HepG2 (cell line): Measurements from ENCODE around the gene PCED1B. TPM values are rescaled to one million over a fixed set of nuclear protein-coding genes. Genes with fewer than 3 reads are reported as not detected.

Source experiments
- ATAC-seq: fragments of 200-7000 bp; cut with Tn5 transposase; 3 replicates; pipeline ENCODE4 v1.9.1; 2020; ENCODE audit warnings: mild to moderate bottlenecking, moderate library complexity
- BruUV-seq: library from RNA; stranded (reverse); fragments of 400-500 nt; replicated peaks from 2 replicates; lab custom pipeline; 2021; lab: Mats Ljungman, UMichigan
- CTCF ChIA-PET: fragments of 300-600 bp; formaldehyde crosslinking; extraction: SDS; loops from one replicate; lab custom pipeline; 2021; ENCODE audit warnings: low total read pairs, inconsistent platforms, low intra/inter-chr PET ratio; lab: Yijun Ruan, JAX
- POLR2A ChIA-PET: fragments of 350-600 bp; sonication (Branson Sonifier 250); formaldehyde crosslinking; loops from one replicate; lab custom pipeline; 2020; ENCODE audit warnings: antibody characterized with exemption, inconsistent platforms; lab: Yijun Ruan, JAX
- DNase-seq: peaks from one replicate; pipeline ENCODE4 v3.0.0-alpha.2; 2015; ENCODE audit warnings: low spot score
- FAIRE-seq: peaks from 3 replicates; lab custom pipeline; 2011; peaks lifted over from hg19 to GRCh38; lab: Jason Lieb, UNC
- H2AFZ ChIP-seq: one replicate; pipeline ENCODE4 v1.6.1; 2011; ENCODE audit warnings: low read length, inconsistent platforms
- H3K27ac ChIP-seq: fragments of 300-600 bp; 3 replicates; pipeline ENCODE4 v1.8.0; 2011; ENCODE audit warnings: mixed run types, mild to moderate bottlenecking, mixed read lengths, low read length, inconsistent platforms; ENCODE audit not compliant: insufficient read depth; ENCODE audit errors: extremely low read length
- H3K27me3 ChIP-seq, 2 experiments: fragments of 200-600 bp in 1 of 2; 2 replicates in 1 of 2; 3 replicates in 1 of 2; pipeline versions ENCODE4 v1.6.0 to v1.8.0; 2011; ENCODE audit warnings: low read length in 2 of 2, mild to moderate bottlenecking in 2 of 2, moderate library complexity in 2 of 2, inconsistent platforms in 1 of 2; ENCODE audit not compliant: insufficient read depth in 2 of 2, control insufficient read depth in 1 of 2
- H3K36me3 ChIP-seq, 2 experiments: fragments of 200-600 bp in 1 of 2; replicated peaks in 1 of 2; 2 replicates in 1 of 2; 3 replicates in 1 of 2; pipeline versions ENCODE4 v1.5.1 to v1.8.0; 2011; ENCODE audit warnings: low read length in 2 of 2, inconsistent platforms in 1 of 2; ENCODE audit not compliant: insufficient read depth in 2 of 2, control insufficient read depth in 1 of 2
- H3K4me1 ChIP-seq: 2 replicates; pipeline ENCODE4 v1.5.1; 2012; ENCODE audit warnings: low read length, inconsistent platforms; ENCODE audit not compliant: insufficient read depth
- H3K4me2 ChIP-seq: 2 replicates; pipeline ENCODE4 v1.6.0; 2011; ENCODE audit warnings: low read depth, low read length, inconsistent platforms
- H3K4me3 ChIP-seq, 3 experiments: fragments of 200-600 bp in 1 of 3; sonication (generic), shearing (Covaris generic) in 1 of 3; replicated peaks in 1 of 3; 2 replicates each; pipeline ENCODE4 v1.5.1; 2011 to 2016; ENCODE audit warnings: low read length in 3 of 3, inconsistent platforms in 2 of 3, low read depth in 2 of 3, mild to moderate bottlenecking in 2 of 3, control low read depth in 1 of 3, mixed read lengths in 1 of 3; ENCODE audit not compliant: insufficient read depth in 1 of 3
- H3K79me2 ChIP-seq: one replicate; pipeline ENCODE4 v1.6.1; 2011; ENCODE audit warnings: low read length, inconsistent platforms; ENCODE audit not compliant: insufficient read depth
- H3K9ac ChIP-seq: 2 replicates; pipeline ENCODE4 v1.6.0; 2011; ENCODE audit warnings: mild to moderate bottlenecking, low read depth, low read length, inconsistent platforms; ENCODE audit not compliant: insufficient read depth
- H3K9me3 ChIP-seq: 2 replicates; pipeline ENCODE4 v1.5.1; 2012; ENCODE audit warnings: mild to moderate bottlenecking, low read length
- H4K20me1 ChIP-seq: 2 replicates; pipeline ENCODE4 v1.6.0; 2011; ENCODE audit warnings: inconsistent platforms, mild to moderate bottlenecking, low read length, moderate library complexity; ENCODE audit not compliant: insufficient read depth
- ATF5 ChIP-seq: sonication (generic); formaldehyde crosslinking; IDR thresholded peaks from 2 replicates; pipeline ENCODE4 v1.4.0; 2020; ENCODE audit warnings: mild to moderate bottlenecking, low read depth, missing genetic modification reagents
- EHMT2 ChIP-seq: fragments of 200-600 bp; sonication (generic); IDR thresholded peaks from 2 replicates; pipeline ENCODE4 v1.7.0; 2017; ENCODE audit warnings: antibody characterized with exemption, low read depth, low read length, borderline replicate concordance
- GATA4 ChIP-seq: sonication (generic); IDR thresholded peaks from 2 replicates; pipeline ENCODE4 v1.6.1; 2016; ENCODE audit warnings: antibody characterized with exemption, low read depth, borderline replicate concordance
- PAF1 ChIP-seq: IDR thresholded peaks from 2 replicates; pipeline ENCODE4 v1.6.1; 2016; ENCODE audit warnings: missing genetic modification reagents, missing compliant biosample characterization
- RELA ChIP-seq: sonication (generic); formaldehyde crosslinking; IDR thresholded peaks from 2 replicates; pipeline ENCODE4 v1.4.0; 2020; ENCODE audit warnings: missing genetic modification reagents
- XRCC5 ChIP-seq: fragments of 200-400 bp; formaldehyde crosslinking; optimal IDR thresholded peaks from 2 replicates; pipeline ENCODE3; 2017; ENCODE audit warnings: mild to moderate bottlenecking, low read length
- WGBS: methylation state at CpG from one replicate; pipeline ENCODE4 v1.1.6; 2017; ENCODE audit warnings: low lambda C conversion rate; 5-methylcytosine and 5-hydroxymethylcytosine counted together
- in situ Hi-C: cut with HindIII; loops from 2 replicates; pipeline ENCODE4 v1.10.0; 2017; ENCODE audit warnings: low pct_unique_long_range_greater_than_20kb; ENCODE audit not compliant: extremely low pct_ligation_motif_present
- intact Hi-C: fragments of 100-400 bp; cut with micrococcal nuclease; formaldehyde crosslinking; loops from one replicate; pipeline ENCODE4 v1.10.0; 2022; ENCODE audit not compliant: unreplicated experiment
- polyA plus RNA-seq, 8 experiments: library from polyadenylated mRNA; depleted of rRNA in 3 of 8; stranded (reverse) in 7 of 8; unstranded in 1 of 8; fragments of >200 nt; fragmentation: Illumina TruSeq in 4 of 8; extraction: Trizol in 4 of 8; gene quantifications; 2 replicates each; pipeline versions ENCODE4 v1.2.1 to v1.2.3, GENCODE V29; 2011 to 2016; ENCODE audit warnings: low read depth in 4 of 8, missing spikeins in 1 of 8, mixed read lengths in 1 of 8; ENCODE audit not compliant: insufficient read depth in 1 of 8
- total RNA-seq, 5 experiments: library from RNA; depleted of rRNA; stranded (reverse); fragments of >200 nt; fragmentation: Illumina TruSeq; extraction: Trizol; gene quantifications; 2 replicates each; pipeline ENCODE4 v1.2.3, GENCODE V29; 2016; ENCODE audit warnings: low read depth in 1 of 5
- TF ChIP-seq, protein P1 (sequence below): sonication (generic); formaldehyde crosslinking; IDR thresholded peaks from 2 replicates; pipeline ENCODE4 v1.8.1; 2023; ENCODE audit warnings: mild to moderate bottlenecking, missing genetic modification reagents, borderline replicate concordance
- TF ChIP-seq, protein P2 (sequence below): sonication (generic); formaldehyde crosslinking; IDR thresholded peaks from 2 replicates; pipeline ENCODE4 v1.8.0; 2022; ENCODE audit warnings: missing genetic modification reagents, mild to moderate bottlenecking, inconsistent platforms, borderline replicate concordance
- TF ChIP-seq, protein P3 (sequence below): sonication (generic); formaldehyde crosslinking; IDR thresholded peaks from 2 replicates; pipeline ENCODE4 v1.5.0; 2020; ENCODE audit warnings: mild to moderate bottlenecking, missing genetic modification reagents
- TF ChIP-seq, protein P4 (sequence below): sonication (generic); formaldehyde crosslinking; IDR thresholded peaks from 2 replicates; pipeline ENCODE4 v1.4.0; 2020; ENCODE audit warnings: missing genetic modification reagents; ENCODE audit errors: not compliant biosample characterization

The PCED1B gene
- total and polyA plus RNA-seq, 2 of the 13 experiments (the other 11 are each of a cell fraction or from before 2014, with no cell fraction given) = 0.11 to 0.37 TPM

- H2AFZ ChIP-seq = no peak overlapping the region
- no peak overlapping the region for H3K4me2 ChIP-seq
- TF ChIP-seq, protein P1, sequence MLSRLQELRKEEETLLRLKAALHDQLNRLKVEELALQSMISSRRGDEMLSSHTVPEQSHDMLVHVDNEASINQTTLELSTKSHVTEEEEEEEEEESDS = no peak
- no peak for TF ChIP-seq XRCC5
- no peak for TF ChIP-seq EHMT2
- no peak for TF ChIP-seq ATF5
- TF ChIP-seq, protein P2, sequence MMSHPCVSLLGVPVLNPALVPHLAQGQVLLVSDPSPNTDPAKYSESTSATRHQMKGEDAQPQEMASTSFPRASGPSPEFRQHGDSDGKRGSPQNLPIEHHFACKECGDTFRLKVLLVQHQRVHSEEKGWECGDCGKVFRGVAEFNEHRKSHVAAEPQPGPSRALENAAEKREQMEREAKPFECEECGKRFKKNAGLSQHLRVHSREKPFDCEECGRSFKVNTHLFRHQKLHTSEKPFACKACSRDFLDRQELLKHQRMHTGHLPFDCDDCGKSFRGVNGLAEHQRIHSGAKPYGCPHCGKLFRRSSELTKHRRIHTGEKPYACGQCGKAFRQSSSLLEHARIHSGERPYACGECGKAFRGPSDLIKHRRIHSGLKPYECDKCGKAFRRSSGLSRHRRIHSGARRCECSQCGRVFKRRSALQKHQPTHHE (CRISPR knock-in tag) = no peak
- TF ChIP-seq PAF1 (CRISPR knock-in tag) = no peak
- TF ChIP-seq, protein P3, sequence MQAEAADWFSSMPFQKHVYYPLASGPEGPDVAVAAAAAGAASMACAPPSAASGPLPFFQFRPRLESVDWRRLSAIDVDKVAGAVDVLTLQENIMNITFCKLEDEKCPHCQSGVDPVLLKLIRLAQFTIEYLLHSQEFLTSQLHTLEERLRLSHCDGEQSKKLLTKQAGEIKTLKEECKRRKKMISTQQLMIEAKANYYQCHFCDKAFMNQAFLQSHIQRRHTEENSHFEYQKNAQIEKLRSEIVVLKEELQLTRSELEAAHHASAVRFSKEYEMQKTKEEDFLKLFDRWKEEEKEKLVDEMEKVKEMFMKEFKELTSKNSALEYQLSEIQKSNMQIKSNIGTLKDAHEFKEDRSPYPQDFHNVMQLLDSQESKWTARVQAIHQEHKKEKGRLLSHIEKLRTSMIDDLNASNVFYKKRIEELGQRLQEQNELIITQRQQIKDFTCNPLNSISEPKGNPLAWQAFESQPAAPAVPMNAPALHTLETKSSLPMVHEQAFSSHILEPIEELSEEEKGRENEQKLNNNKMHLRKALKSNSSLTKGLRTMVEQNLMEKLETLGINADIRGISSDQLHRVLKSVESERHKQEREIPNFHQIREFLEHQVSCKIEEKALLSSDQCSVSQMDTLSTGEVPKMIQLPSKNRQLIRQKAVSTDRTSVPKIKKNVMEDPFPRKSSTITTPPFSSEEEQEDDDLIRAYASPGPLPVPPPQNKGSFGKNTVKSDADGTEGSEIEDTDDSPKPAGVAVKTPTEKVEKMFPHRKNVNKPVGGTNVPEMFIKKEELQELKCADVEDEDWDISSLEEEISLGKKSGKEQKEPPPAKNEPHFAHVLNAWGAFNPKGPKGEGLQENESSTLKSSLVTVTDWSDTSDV (CRISPR knock-in tag) = no peak
- TF ChIP-seq GATA4 = no peak
- TF ChIP-seq, protein P4, sequence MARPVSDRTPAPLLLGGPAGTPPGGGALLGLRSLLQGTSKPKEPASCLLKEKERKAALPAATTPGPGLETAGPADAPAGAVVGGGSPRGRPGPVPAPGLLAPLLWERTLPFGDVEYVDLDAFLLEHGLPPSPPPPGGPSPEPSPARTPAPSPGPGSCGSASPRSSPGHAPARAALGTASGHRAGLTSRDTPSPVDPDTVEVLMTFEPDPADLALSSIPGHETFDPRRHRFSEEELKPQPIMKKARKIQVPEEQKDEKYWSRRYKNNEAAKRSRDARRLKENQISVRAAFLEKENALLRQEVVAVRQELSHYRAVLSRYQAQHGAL (CRISPR knock-in tag) = no peak
- TF ChIP-seq RELA = no peak
- in situ Hi-C loops (loop anchor here (5.0 kb wide), 1 partner anchor 272 kb away; no protein-coding TSS in a partner anchor), intact Hi-C loops (no loop called here)
- H3K27ac ChIP-seq = no peak overlapping the region
- H3K4me1 ChIP-seq = no peaks in the 10 kb centered on the region
- no peak overlapping the region for H3K9ac ChIP-seq
- H3K36me3 ChIP-seq = no peaks in the 10 kb centered on the region
- no peak overlapping the region for H3K4me3 ChIP-seq
- no peaks in the 10 kb centered on the region for H4K20me1 ChIP-seq
- CTCF ChIA-PET = no interaction called here
- ATAC-seq (no peak), FAIRE-seq (no peak), DNase-seq (no peak)
- H3K9me3 ChIP-seq = no peaks in the 10 kb centered on the region
- 7% methylated on average over 3 of the region's 3 CpGs for WGBS
- BruUV-seq = no TSS peak
- POLR2A ChIA-PET = no interaction called here
- H3K27me3 ChIP-seq = no peaks in the 10 kb centered on the region; a peak in 2 of 5 replicates
- no peaks in the 10 kb centered on the region for H3K79me2 ChIP-seq
Observed at GRCh38 chr12:47035484-47035883, 43.9 kb upstream of the PCED1B start.
